Spleen (tissue), 7 donors: ENCODE results near the gene CCZ1.
"Not testable (repeated sequence)": the region's sequence is repeated elsewhere in the genome, so short reads cannot be mapped to it uniquely, and the experiment has no call there.

ENCODE experiments used
- POLR2A ChIP-seq, 3 donors: fragments of 450-650 bp; IDR thresholded peaks; one replicate each; pipeline ENCODE4 v1.5.1; 2017; ENCODE audit warnings: antibody characterized with exemption in 3 of 3, mild to moderate bottlenecking in 1 of 3
- TF ChIP-seq, protein P1 (sequence below), 11 experiments: fragments of 200-600 bp in 7 of 11; fragments of 450-650 bp in 4 of 11; sonication (generic) in 4 of 11; IDR thresholded peaks in 8 of 11; conservative IDR thresholded peaks in 3 of 11; 1 replicate in 7 of 11; 2 replicates in 4 of 11; pipeline versions ENCODE4 v1.4.0 to v1.8.0; 2016 to 2021; ENCODE audit warnings: antibody characterized with exemption in 11 of 11, inconsistent platforms in 4 of 11, mild to moderate bottlenecking in 1 of 11
- donor health status: DM: no; HTN: no; CAD: no; lungs with moderate emphysema.
- donor health status: DM: no; HTN: no; CAD: no.
- donor health status: DM: no; HTN: no; CAD: no.

GRCh38 chr7:5865279-5865931 lies 33.1 kb upstream of the CCZ1 start:
- TF ChIP-seq, protein P1, sequence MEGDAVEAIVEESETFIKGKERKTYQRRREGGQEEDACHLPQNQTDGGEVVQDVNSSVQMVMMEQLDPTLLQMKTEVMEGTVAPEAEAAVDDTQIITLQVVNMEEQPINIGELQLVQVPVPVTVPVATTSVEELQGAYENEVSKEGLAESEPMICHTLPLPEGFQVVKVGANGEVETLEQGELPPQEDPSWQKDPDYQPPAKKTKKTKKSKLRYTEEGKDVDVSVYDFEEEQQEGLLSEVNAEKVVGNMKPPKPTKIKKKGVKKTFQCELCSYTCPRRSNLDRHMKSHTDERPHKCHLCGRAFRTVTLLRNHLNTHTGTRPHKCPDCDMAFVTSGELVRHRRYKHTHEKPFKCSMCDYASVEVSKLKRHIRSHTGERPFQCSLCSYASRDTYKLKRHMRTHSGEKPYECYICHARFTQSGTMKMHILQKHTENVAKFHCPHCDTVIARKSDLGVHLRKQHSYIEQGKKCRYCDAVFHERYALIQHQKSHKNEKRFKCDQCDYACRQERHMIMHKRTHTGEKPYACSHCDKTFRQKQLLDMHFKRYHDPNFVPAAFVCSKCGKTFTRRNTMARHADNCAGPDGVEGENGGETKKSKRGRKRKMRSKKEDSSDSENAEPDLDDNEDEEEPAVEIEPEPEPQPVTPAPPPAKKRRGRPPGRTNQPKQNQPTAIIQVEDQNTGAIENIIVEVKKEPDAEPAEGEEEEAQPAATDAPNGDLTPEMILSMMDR (IDR thresholded peaks at IDR 0.05 in 8 of 11, conservative IDR thresholded peaks at IDR 0.05 in 3 of 11) = not testable (repeated sequence)
- TF ChIP-seq POLR2A (IDR thresholded peaks at IDR 0.05) = not testable (repeated sequence)
